ENCODE data around the gene FAM120B.

Gene FAM120B

GRCh38 chr6:170415318-170415717 is 108.8 kb downstream of the FAM120B start:
- no peak for TF ChIP-seq CTCF (IDR thresholded peaks at IDR 0.05; ENCODE audit: insufficient read depth, low read length, missing control alignments)
- ChIA-PET CTCF (interaction anchor here (1.0 kb wide), 1 partner anchor 10 kb away, joined by 3 read pairs; no protein-coding TSS in a partner anchor), POLR2A (interaction anchor here (1.1 kb wide), 1 partner anchor 10 kb away, joined by 4 read pairs; no protein-coding TSS in a partner anchor)
- no peak overlapping the region for H3K4me3 ChIP-seq (ENCODE audit: low read depth, low read length)
- DNase-seq (ENCODE audit: low read depth, low spot score), result no peak

GRCh38 chr6:170416303-170416702 is 109.7 kb downstream of the FAM120B start:
- DNase-seq (ENCODE audit: low read depth, low spot score), result no peak
- POLR2A ChIA-PET, result interaction anchor here (1.1 kb wide), 1 partner anchor 11 kb away, joined by 4 read pairs; no protein-coding TSS in a partner anchor
- TF ChIP-seq CTCF (IDR thresholded peaks at IDR 0.05; ENCODE audit: insufficient read depth, low read length, missing control alignments), result no peak
- CTCF ChIA-PET, result interaction anchor here (1.0 kb wide), 1 partner anchor 11 kb away, joined by 3 read pairs; no protein-coding TSS in a partner anchor
- no peak overlapping the region for H3K4me3 ChIP-seq (ENCODE audit: low read depth, low read length)

GRCh38 chr6:170416959-170417606 is 110.5 kb downstream of the FAM120B start:
- ChIA-PET CTCF (interaction anchor here (1.4 kb wide), 1 partner anchor 113 kb away, joined by 3 read pairs; no protein-coding TSS in a partner anchor), POLR2A (no interaction called here)
- DNase-seq (ENCODE audit: low read depth, low spot score), result no peak
- H3K4me3 ChIP-seq (ENCODE audit: low read depth, low read length), result no peak overlapping the region
- no peak for TF ChIP-seq CTCF (IDR thresholded peaks at IDR 0.05; ENCODE audit: insufficient read depth, low read length, missing control alignments)

GRCh38 chr6:170417881-170418280 is 111.3 kb downstream of the FAM120B start:
- POLR2A ChIA-PET, result no interaction called here
- DNase-seq (ENCODE audit: low read depth, low spot score), result no peak
- H3K4me3 ChIP-seq (ENCODE audit: low read depth, low read length), result no peak overlapping the region
- CTCF ChIA-PET, result interaction anchor here (1.4 kb wide), 1 partner anchor 112 kb away, joined by 3 read pairs; no protein-coding TSS in a partner anchor
- no peak for TF ChIP-seq CTCF (IDR thresholded peaks at IDR 0.05; ENCODE audit: insufficient read depth, low read length, missing control alignments)

GRCh38 chr6:170420283-170420682 is 113.7 kb downstream of the FAM120B start:
- no peak for DNase-seq (ENCODE audit: low read depth, low spot score)
- CTCF ChIA-PET, result interaction anchor here (1.1 kb wide), 1 partner anchor 14 kb away, joined by 3 read pairs; no protein-coding TSS in a partner anchor
- H3K4me3 ChIP-seq (ENCODE audit: low read depth, low read length), result no peak overlapping the region
- POLR2A ChIA-PET, result no interaction called here
- no peak for TF ChIP-seq CTCF (IDR thresholded peaks at IDR 0.05; ENCODE audit: insufficient read depth, low read length, missing control alignments)

- no peak overlapping the region for H3K4me3 ChIP-seq (ENCODE audit: low read depth, low read length)
- POLR2A ChIA-PET, result no interaction called here
- no peak for DNase-seq (ENCODE audit: low read depth, low spot score)
- CTCF ChIA-PET, result no interaction called here
- TF ChIP-seq CTCF (IDR thresholded peaks at IDR 0.05; ENCODE audit: insufficient read depth, low read length, missing control alignments), result no peak
These were observed 114.5 kb downstream of the FAM120B start for GRCh38 chr6:170420791-170421776.
